ENCODE data around the gene PANX3.

PANX3 gene

DNA sequence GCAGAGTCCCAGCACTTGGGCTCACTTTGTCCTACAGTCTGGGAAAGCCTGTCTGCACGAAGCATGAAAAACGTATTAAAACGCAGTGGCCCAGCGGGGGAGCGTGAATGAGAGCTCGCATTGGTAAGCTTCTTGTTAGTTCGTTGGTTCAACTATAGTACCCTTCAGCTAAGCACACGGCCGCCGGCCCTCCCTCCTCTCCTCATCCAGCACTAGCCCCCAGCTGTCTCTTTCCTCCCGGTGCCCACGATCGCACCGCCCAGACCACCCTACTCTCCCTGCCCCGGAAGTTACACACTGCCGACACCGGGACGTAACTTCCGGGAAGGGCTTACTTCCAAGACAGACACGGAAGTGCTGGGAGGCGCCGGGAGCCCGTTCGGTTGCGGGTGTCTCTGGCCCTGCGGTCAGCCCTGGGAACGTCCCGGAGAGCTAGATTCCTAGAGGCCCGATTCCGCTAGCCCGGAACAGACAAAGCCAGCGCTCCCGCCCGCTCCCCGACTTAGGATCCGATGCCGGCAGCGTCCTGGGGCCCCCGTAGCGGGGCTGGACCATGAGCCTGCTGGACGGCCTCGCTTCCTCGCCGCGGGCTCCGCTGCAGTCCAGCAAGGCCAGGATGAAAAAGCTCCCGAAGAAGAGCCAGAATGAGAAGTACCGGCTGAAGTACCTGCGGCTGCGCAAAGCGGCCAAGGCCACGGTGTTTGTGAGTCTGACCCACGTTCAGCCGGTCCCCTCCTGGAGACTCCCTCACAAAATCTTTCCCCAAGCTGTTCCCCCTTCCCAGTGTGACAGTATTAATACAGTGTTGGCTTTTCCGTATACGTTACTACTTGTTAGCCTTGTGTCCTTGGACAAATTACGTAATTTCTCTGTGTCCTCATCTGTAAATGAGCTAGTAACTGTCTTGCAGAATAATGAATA, 11.6 kb downstream of the PANX3 start, which contains the start of gene TBRG1:
TBRG1 (plus strand) TSS at position 334 of the 921 bp plus-strand sequence; CDS start at position 554, 220 bp downstream.
- no peak for FAIRE-seq

DNA sequence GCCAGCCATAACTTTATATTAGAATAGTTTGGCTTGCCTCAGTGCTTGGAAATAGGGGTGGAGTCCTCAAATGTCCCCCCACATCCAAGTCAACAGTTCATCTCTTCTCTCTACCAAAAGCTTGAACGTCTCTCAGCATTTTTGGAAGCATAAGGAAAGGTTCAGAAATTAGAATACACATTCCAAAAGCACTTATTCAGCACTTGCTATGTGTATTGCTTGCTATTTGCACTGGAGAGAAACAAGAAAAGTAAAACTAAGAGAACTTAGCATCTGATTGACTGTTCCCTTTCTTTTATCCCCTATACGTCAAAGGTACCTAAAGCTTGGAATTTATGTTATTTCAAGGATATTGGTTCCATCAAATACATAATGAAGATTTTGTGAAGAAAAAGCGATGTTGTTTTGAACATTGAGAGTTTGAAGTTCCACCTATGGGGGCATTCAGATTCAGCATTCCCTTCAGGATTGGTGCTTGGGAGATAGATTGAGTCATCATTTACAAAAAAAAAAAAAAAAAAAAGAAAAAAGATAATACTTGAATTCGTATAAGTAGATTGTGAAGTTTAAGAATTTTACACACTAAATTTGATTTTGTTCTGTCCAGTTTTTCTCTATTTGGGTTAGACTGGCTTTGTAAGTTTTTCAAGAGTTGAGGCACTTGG, 12.8 kb downstream of the PANX3 start:
- FAIRE-seq: no peak

DNA sequence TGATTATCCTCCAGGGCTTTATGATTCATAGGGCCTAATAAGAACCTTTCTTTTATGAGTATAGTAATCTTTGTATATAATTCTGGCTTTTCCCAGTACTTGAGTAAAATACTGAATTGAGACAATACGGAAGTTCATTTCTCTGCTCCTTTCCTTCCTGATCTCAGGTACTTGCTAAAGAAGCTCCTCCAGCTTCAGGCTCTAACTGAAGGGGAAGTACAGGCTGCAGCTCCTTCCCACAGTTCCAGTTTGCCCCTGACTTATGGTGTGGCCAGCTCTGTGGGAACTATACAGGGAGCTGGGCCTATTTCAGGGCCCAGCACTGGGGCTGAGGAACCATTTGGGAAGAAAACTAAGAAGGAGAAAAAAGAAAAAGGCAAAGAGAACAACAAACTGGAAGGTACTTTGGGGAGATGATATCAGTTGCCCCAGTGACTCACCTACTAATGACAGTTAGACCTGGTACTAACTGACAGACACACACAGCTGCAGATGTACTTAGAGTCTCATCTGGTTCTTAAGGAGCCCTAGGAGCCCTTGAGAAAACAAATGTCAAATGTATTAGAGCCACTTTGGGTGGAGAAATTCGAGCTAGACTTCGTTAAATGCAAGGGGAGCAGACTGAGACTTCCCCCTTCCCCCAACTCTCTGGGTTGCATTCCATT, 14.4 kb downstream of the PANX3 start:
- FAIRE-seq: no peak

DNA sequence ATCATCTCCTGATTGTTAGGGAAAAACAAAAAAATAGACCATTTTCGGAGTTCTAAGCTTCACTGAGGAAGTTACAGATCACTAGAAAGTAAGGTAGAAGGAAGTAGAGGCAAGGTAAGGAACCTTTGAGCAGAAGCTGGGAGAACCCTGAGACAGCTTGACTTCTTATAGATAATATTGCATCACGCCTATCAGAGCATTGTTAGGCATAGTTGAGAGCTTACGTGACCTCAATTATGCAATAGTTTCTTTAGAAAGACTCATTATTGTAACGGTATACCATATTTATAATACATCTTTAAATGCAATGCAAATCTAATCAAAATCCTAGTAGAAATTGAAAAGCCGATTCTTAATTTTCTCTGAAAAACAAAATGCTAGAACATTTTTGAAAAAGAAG, 16.3 kb downstream of the PANX3 start:
- no peak for FAIRE-seq

DNA sequence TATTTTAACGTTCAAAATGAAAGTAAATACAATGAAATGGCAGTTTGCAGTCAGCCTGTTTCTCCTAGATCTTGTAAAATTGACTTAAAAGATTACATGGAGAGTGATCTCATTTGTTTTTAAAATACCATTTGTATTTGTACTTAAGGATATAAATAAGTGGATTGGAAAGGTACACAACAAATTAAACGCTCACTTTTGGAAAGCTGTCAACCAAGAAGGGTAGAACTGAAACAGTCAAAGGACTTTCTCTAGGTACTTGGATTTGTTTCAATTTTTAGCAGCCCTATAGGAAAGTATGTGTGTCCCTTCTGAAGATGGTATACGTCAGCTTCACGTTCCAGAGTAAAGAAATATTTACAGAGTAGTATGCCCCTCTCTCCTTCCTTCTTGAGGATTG, 18.7 kb downstream of the PANX3 start:
- FAIRE-seq: peak; percentile 65

DNA sequence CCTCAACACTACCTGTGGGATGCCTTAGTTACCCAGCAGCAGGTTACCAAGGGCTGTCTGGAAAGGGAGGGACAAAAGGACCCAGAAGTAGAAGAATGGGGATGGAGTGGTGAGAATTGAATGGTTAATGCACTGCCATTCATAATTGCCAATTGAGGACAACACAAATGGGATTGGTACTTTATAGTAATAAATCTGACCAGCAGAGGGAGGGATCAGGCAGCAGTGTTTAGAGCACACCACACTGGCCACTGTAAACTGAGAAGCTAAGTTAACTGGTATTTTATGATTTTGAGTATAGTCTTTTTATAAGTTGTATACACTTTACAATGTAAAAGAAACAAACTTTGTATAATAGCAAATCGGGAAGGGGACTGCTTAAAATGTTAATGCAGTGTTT, 22.1 kb downstream of the PANX3 start:
- no peak for FAIRE-seq

DNA sequence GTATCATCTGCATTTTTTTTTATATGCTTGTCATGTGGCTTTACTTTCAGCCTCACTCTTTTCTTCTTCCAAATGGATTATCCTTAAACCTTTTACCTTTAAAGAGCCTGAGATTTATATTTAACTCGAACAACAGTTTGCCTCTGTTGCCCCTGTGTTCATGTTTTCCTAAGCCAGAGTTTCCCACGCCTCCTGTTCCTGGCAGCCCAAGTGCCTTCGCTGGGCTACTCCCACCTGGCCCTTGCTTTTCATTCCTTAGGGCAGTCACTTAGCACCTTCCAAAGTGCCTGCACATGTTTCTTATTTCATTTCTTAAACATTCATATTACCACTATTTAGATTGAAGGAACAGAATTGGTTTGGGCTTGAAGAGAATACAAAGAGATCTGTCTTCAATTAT, 24.7 kb downstream of the PANX3 start:
- FAIRE-seq: no peak

DNA sequence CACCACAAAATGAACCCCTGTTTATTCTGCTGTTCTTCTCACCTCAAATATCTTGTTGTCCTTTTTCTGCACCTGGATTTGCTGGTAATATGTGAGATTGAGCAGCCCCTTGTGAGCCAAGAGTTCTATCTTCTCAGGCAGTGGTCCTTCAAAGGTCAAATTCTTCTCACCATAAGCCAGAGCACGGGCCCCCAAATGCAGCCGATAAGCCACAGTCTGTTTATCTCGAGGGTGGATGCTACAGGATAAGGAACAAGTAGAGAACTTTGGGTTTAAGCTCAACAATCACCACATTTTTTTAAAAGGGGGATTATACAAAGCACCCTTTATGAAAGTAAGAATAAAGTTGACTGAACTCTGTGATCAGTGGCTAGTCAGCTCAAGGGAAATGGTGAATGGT, 27.3 kb downstream of the PANX3 start:
- no peak for FAIRE-seq

DNA sequence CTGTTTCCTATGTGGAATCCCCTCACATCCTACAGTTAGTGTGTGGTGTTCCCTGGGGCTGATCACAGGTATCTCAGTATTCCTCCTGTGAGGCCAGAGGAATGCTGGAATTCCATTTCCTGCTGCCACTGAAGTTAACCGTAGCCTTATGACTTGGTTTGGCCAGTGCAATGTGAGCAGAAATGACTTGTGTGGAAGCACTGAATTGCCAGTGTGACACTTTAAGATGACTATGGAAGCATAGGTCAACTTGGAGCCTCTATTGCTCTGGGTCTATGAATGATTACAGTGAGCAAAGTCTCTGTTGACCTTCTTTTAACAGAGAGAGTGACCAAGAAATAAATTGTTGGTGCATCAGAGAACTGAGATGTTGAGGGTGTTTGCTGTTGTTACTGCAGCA, 28.0 kb downstream of the PANX3 start:
- no peak for FAIRE-seq

DNA sequence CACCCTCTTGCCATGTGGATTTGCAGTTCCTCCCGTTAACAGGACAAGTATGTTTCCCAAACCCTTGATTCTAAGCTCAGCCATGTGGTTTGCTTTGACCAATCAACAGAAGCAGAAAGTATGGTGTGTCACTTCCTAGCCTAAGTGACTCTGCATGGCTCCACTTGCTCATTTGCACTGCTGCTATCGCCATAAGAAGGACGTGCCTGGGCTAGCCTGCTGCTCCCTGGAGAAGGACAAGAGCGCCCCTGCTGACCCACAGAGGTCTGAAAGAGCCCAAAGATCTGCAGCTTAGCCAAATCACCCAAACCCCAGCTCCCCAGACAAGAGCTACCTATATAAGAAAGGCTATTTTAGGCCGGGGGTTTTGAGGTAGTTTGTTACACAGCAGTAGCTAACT, 29.4 kb downstream of the PANX3 start:
- no peak for FAIRE-seq

DNA sequence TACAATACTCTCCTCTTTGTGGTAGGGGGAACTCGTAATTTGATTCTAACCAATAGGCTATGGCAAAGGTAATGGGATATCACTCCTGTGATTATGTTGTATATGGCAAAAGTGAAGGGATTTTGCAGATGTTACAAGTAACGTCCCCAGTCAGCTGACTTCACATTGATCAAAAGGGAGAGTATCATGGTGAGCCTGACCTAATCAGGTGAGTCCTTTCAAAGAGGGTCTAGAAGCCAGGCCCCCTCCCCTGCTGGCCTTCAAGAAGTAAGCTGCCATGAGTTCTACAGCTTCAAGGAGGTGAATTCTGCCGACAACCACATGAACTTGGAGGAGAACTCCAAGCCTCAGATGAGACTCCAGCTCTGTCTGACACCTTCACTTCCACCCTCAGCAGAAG, 31.4 kb downstream of the PANX3 start:
- FAIRE-seq: no peak

DNA sequence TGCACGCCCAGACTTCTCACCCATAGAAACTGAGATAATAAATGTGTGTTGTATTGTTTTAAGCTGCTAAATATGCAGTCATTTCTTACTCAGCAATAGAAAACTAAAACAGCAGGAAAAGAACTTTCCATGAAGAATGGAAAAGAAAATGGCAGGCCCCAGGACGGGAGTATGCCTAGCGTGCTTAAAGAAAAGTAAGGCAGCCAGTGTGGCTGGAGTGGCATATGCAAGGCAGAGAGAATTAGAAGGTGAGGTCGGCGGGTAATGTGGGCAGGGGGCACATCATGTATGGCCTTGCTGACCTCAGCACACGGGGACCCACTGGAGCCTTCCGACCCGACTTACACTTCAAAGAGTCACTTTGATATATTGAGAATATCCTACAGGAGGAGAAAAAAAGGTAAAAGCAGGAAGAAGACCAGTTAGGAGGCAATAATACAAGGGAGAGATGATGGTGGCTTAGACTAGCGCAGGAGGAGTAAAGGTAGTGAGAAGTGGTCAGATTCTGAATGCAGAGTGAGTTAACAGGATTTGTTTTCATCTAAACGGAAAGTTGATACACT, 31.9 kb downstream of the PANX3 start:
- no peak for FAIRE-seq

DNA sequence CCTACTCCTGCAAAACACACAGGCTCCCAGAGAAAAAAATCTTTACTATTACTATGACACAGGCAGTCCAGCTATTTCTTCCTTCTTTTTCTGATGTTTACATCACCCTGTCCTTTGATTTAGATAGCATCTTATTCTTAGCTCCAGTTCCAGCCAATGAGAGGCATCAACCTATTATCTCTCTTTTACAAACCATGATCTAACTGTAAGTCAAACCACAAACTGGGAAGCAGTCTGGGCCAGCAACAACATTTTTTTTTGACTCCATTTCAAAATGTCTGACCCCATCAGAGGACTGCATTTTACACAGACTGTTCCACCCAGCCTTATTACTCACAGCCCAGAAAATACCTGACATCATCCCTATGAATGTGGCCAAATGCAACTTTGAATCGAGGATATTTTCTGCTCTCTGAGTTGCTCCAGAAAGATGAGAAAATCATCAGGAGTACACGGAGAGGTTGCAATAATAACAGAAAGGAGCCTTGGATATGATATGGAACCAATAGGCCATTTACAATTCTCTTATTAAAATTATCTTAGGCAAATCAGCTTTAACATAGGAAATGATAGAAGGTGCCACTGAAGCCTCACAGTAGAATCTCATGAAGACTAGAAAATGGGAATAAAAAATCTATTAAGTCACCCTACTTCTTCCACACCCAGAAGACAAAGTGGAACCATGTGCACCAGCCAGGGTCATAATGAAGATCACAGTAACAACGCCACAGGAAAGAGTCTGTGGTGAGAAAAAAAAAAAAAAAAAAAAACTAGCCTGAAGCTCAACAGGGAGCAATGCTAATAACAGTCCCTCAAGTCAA, 32.6 kb downstream of the PANX3 start:
- FAIRE-seq: no peak

DNA sequence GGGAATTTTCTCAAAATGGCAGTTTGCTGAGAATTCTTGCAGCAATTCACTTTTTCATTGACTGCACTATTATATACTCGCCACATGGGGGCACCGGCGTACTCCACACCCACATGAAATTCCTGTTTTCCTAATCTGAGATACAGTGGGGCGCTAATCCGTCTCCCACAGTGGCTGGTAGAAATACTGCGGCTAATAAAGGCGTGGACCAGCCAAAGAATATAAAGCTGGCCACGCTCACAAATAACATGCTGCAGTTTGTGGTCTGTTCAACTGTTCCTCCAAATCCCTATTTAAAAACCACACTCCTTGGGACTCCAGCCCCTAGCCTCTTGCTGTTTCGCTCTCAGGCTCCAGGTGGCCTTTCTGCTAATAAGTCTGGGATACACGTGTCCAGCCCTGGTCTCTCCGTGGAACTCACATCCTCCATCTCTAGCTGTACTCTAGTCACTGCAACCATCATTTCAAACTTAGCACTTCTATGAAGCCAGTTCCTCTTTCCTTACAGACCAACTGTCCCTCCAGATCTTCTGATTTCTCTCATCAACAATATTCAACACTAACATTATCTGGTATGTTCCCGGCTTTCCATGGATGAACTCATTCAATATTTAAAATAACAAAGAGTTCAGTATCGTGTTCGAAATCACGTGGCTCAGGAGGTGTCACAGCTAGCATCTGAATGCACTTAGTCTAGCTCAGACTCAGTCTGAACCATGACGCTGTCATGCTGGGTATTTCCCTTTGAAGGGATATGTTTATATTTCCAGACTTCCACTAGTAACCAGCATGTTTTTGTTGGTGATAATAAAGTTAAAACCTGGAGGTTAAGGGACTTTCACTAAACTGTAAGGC, 33.4 kb downstream of the PANX3 start:
- no peak for FAIRE-seq

DNA sequence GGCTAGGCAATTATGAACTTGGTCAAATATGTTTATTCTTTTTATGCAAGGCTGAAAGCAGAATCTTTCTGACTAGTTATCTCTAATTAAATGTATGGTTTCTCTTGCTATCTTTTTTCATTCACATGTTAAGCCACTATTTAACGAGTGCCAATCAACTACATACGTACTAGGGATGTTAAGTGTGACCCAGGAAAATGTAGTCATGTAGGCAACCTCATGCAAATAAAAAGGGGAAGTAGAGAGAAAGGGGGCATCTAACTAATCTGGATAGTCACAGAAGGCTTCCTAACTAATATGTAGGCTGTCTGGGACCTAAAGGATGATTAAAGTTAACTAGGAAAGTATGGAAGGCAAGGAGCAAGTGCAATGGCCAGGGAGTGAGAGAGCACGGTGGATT, 34.9 kb downstream of the PANX3 start:
- no peak for FAIRE-seq

DNA sequence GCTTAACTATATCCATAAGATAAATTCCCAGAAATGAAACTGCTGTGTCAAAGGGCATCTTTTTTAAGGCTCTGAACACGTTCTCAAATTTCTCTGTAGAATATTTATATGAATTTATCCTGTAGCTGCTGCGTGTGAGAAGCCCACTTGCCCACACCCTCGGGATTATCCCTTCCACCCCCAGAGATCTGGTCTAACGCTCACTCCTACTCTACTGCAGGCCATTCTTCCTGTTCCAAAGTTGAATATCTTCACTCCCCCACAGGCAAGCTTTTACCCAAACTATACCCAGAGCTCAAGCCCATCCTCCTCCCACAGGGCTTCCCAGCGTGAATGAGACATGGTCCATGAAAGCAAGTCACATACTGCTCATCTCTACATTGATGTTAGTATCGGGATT, 37.4 kb downstream of the PANX3 start:
- FAIRE-seq: no peak

DNA sequence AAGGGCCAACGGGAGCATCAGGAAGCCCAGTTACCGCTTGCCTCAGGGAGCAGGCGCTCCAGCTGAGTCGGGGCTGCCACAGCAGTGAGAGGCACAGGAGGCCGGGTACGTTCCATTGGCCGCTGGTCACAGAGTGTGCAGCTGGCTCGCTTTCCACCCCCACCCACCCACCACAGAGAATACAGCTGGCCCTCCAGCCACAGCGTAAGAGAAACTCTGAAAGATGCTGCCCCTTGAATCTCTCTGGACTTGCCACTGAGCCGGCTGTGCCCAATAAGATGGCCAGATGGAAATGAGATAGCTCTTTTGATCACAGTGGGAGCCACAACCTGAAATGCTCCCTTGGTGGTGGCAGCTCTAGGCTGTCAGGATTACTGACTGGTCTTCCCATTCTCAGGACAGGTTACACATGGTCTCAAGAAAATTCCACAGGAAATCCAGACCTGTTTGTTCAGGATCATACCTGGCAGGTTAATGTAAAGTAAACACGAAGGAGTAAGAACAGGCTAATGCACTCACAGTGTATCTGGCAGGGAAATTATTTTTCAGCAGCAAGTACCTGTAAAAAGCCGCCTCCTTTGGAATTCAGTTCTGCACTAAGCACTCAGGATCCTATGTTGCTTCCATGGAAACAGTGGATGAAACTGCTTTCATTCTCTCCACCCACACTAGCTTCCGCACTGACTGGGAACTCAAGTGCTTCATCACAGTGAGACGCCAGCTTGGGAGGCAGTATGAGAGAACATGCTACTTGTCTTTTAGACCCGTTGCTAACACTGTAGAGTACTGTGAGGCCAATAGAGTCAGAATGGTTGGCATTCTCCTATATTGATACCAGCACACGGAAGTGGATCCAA, 45.8 kb downstream of the PANX3 start:
- no peak for FAIRE-seq

DNA sequence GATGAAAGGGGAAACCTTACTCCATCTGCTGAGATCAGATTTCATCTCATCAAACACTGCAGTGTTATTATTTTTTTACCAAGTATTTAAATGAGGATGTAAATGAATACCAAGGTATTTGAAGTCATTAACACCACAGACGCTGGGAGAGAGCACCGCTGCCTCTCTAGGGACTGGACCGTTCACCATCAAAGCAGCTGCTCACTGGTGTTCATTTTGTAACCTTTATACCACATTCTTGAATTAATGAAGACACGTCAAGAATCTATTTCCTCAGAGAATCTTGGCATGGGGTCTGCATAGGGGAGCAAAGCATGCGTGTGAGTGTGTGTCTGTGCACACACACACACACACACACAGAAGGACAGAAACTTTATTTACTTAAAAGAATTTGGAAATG, 46.7 kb downstream of the PANX3 start:
- no peak for FAIRE-seq

DNA sequence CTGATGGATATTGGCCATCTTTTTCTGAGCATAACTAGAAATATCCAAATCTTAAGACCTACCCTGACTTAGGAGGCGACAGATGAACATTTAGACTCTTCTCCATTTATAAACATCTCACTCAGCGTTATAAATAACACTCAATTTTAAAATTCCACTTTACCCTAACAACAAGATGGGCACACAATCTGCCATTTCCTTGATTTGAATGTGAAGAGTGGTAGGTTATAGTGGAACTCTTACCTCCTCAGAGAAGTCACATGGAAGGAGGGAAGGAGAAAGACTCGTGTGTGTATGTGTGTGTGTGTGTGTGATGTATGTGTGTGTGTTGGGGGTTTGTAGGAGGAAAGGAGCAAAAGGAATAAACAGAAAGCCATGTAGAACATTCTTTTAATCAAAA, 47.3 kb downstream of the PANX3 start:
- no peak for FAIRE-seq

DNA sequence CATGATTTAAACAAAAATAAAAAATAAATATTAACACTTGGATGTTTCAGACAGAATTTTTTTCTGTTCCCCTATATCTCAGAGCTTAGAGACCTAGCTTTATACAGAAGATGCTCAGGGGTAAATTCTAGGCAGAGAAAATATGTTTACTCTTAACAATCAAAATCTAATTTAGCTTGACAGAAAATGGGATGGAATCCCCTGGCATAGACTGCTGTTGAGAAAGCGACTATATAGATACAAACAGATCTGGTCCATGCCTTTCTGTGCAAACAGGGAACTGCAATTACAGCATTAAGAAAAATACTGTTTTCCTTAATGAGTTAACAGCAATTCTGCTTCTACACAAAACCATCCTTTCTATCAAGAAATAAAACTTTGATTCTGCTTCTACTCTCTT, 47.8 kb downstream of the PANX3 start:
- FAIRE-seq: no peak

DNA sequence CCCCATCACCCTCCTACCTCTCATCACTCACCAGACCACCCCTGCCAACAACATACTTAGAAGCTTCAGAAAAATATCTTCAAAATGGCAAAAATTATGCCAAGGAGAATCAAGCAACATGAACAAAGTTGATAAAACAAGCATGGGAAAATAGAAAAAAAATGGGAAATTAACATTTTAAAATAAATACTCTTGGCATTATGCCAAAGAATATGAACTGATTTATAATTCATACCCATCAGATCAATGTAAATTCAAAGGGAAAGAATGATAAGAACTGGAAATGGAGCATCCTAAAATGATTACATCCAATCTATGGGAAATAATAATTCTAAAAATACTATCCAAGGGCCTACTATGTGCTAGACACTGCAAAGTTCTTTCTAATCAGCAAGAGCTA, 50.3 kb downstream of the PANX3 start:
- FAIRE-seq: peak; percentile 9

All from islet of Langerhans (tissue), 1 donor.